Suprapubic skin (tissue), 3 donors: ENCODE results near the gene POC1B.

Experiments
- CTCF ChIP-seq, 2 donors: fragments of 200-600 bp in 1 of 2; fragments of 450-650 bp in 1 of 2; sonication (generic) in 1 of 2; IDR thresholded peaks; one replicate each; pipeline ENCODE4 v1.5.1; 2016 to 2019; ENCODE audit warnings: antibody characterized with exemption in 2 of 2, mild to moderate bottlenecking in 1 of 2, moderate library complexity in 1 of 2
- POLR2A ChIP-seq, 2 donors: fragments of 450-650 bp; IDR thresholded peaks; one replicate each; pipeline ENCODE4 v1.6.1; 2017; ENCODE audit warnings: antibody characterized with exemption in 2 of 2, mild to moderate bottlenecking in 2 of 2, moderate library complexity in 2 of 2

GRCh38 chr12:89546151-89546550 is 20.3 kb upstream of the POC1B start:
- TF ChIP-seq CTCF (IDR thresholded peaks at IDR 0.05) (no peak), POLR2A (IDR thresholded peaks at IDR 0.05) (no peak)
